Stimulated activated naive CD8-positive, alpha-beta T cell treated with anti-CD3 and anti-CD28 coated beads, Interleukin-15, Interleukin-2, amounts not matched to agents 100 ng/mL and 50 ng/mL, for 24 hours (primary cell): ENCODE data around the gene FMN1.

Experiments
- H3K27ac Mint-ChIP-seq: one replicate; pipeline ENCODE4 v1.8.0; 2021; ENCODE audit warnings: mild to moderate bottlenecking, mixed read lengths
- H3K27me3 Mint-ChIP-seq: one replicate; pipeline ENCODE4 v1.8.0; 2021; ENCODE audit warnings: mixed read lengths
- H3K36me3 Mint-ChIP-seq: one replicate; pipeline ENCODE4 v1.8.0; 2021; ENCODE audit warnings: low read depth, mixed read lengths
- H3K4me1 Mint-ChIP-seq: one replicate; pipeline ENCODE4 v1.8.0; 2021; ENCODE audit warnings: low read depth, mixed read lengths
- H3K4me3 Mint-ChIP-seq: one replicate; pipeline ENCODE4 v1.8.0; 2021; ENCODE audit warnings: mild to moderate bottlenecking, mixed read lengths
- H3K9me3 Mint-ChIP-seq: one replicate; pipeline ENCODE4 v1.8.0; 2021; ENCODE audit warnings: mixed read lengths

Gene FMN1, protein sequence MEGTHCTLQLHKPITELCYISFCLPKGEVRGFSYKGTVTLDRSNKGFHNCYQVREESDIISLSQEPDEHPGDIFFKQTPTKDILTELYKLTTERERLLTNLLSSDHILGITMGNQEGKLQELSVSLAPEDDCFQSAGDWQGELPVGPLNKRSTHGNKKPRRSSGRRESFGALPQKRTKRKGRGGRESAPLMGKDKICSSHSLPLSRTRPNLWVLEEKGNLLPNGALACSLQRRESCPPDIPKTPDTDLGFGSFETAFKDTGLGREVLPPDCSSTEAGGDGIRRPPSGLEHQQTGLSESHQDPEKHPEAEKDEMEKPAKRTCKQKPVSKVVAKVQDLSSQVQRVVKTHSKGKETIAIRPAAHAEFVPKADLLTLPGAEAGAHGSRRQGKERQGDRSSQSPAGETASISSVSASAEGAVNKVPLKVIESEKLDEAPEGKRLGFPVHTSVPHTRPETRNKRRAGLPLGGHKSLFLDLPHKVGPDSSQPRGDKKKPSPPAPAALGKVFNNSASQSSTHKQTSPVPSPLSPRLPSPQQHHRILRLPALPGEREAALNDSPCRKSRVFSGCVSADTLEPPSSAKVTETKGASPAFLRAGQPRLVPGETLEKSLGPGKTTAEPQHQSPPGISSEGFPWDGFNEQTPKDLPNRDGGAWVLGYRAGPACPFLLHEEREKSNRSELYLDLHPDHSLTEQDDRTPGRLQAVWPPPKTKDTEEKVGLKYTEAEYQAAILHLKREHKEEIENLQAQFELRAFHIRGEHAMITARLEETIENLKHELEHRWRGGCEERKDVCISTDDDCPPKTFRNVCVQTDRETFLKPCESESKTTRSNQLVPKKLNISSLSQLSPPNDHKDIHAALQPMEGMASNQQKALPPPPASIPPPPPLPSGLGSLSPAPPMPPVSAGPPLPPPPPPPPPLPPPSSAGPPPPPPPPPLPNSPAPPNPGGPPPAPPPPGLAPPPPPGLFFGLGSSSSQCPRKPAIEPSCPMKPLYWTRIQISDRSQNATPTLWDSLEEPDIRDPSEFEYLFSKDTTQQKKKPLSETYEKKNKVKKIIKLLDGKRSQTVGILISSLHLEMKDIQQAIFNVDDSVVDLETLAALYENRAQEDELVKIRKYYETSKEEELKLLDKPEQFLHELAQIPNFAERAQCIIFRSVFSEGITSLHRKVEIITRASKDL (N-terminal part only)

DNA sequence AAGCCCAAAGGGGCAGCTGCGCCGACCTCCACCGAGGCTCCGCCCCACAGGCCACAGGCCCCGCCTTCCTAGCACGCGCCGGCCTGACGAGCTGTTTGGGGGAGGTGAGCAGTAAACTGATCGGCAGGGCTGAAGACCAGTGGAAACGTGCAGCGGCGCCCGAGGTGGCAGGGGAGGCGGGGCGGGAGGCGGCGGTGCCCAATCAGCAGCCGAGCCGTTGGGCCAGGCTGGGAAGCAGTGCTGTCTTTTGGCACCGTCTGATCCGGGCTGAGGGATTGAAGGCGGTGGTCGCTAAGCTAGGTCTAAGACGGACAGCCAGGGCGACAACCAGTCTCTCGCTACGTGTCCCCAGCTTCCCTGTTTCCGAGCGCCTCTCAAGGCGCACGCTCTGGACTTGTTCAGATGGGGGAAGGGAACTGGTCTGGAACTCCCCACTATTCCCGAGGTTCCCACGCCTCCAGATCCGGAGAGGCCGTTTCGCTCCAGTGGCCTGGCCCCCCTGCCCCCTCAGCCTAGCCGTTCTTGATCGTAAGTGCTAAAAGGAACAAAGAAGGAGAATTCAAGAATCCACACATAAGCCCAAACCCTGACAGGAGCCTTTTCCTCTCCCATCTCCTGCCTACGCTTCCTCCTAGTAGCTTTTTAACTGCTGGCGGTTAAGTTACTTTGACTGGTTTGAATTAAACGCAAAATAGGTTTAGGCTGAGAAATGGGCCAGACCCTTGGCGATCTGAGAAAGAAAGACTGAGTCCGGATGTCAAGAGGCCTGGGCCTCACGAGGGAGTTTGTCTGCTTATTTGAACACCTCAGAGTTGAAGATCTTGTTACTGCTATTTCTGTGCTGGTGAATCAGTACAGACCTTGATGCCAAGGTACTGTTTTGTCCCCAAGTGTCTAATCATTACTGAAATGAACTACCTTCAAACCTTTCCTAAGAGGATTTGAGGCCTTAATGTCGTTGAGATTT, at the start of gene FMN1:
TSS of gene FMN1 (minus strand) at position 11 of the 967 bp plus-strand sequence. CDS start 39,800 bp downstream, outside the sequence.
- peaks cover 15% of the 10 kb centered on the region for H3K27me3 Mint-ChIP-seq
- H3K4me3 Mint-ChIP-seq: peak within 1 kb of the TSS; percentile 77
- H3K27ac Mint-ChIP-seq: no peak within 1 kb of the TSS
- H3K4me1 Mint-ChIP-seq: peaks cover 24% of the 10 kb centered on the region
- H3K36me3 Mint-ChIP-seq: no peaks in the 10 kb centered on the region
- no peaks in the 10 kb centered on the region for H3K9me3 Mint-ChIP-seq

DNA sequence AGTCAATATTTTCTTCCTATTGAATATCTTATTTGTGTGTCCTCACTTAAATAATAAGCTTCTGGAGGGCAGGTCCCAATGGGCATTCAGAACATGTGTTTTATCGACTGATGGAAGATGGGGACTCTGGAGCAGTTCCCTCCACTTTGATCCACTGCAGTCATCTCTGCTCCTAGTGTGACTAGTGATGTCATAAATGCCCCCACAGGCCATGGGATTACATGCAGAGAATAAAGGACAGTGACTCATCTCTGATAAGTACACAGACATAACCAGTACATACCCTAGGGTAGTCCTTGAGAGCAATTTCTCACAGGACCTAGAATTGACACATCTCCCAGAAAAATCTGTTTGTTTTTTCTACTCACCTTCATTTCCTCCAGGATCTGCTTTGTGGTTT, 49.4 kb upstream of the FMN1 start:
- H3K36me3 Mint-ChIP-seq: no peaks in the 10 kb centered on the region
- no peaks in the 10 kb centered on the region for H3K27me3 Mint-ChIP-seq
- H3K4me3 Mint-ChIP-seq: no peak overlapping the region
- H3K4me1 Mint-ChIP-seq: peaks cover 28% of the 10 kb centered on the region
- H3K9me3 Mint-ChIP-seq: no peaks in the 10 kb centered on the region
- H3K27ac Mint-ChIP-seq: no peak overlapping the region

DNA sequence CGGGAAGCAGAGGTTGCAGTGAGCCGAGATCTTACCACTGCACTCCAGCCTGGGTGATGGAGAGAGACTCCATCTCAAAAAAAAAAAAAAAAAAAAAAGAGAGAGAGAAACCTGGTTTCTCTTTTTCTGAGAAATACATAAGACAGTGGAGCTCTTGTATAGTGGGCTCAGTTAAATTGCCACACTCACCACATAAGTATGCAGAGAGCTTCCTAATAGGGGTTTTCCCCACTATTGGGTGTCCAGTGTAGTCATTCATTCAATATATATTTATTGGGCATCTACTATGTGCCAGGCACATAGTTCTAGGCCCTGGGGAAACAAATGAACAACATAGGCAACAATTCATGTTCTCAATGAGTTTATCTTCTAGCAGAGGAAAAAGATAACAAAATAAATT, 48.9 kb upstream of the FMN1 start:
- Mint-ChIP-seq H3K4me1 (peaks cover 28% of the 10 kb centered on the region), H3K36me3 (no peaks in the 10 kb centered on the region), H3K27ac (no peak overlapping the region), H3K9me3 (no peaks in the 10 kb centered on the region), H3K4me3 (no peak overlapping the region), H3K27me3 (no peaks in the 10 kb centered on the region)

DNA sequence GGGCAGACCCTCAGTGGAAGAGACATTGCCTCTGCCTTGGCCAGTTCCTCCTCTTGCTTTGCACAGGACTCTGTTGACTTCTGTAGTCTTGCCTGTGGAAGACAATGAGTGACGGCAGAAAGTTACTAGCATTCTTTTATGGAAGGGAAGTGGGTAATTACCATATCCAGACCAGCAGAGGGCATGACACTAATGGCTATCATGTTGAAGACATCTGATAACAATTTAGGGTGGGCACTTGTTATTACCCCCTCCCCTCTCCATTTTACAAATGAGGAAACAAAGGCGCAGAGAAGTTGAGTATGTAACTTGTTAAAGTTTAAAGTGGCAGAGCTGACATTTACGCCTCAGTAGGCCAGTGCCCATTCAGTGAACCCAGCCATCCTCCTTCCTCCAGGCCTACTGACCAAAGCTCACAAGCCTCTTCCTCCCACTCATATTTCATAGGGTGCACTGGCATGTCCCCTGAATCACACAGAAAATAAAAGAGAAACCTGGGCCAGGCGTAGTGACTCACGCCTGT, 48.2 kb upstream of the FMN1 start:
- Mint-ChIP-seq H3K4me1 (peaks cover 28% of the 10 kb centered on the region), H3K9me3 (no peaks in the 10 kb centered on the region), H3K27me3 (no peaks in the 10 kb centered on the region), H3K27ac (peak overlapping the region; percentile 55), H3K36me3 (no peaks in the 10 kb centered on the region), H3K4me3 (no peak overlapping the region)

DNA sequence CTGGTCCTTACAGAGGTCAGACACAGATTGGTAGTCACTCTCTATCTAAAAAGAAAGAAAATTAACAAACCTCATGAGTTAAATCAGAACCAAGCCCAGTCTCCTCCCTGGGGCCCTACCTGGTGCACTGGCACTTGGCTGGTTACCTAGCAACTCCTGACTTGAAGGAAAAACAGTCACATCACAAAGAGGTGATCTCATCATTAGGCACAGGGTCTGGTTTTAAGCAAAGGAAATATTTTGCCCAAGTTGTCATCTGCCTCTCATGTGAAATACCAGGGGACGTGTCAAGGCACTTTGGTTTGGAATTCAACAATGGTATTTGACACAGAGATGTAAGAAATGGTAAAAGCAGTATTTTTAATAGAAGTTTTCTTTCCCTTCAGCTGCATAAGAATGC, 47.7 kb upstream of the FMN1 start:
- H3K27me3 Mint-ChIP-seq: no peaks in the 10 kb centered on the region
- H3K27ac Mint-ChIP-seq: peak overlapping the region; percentile 16
- H3K4me1 Mint-ChIP-seq: peaks cover 28% of the 10 kb centered on the region
- peak overlapping the region; percentile 4 for H3K4me3 Mint-ChIP-seq
- no peaks in the 10 kb centered on the region for H3K36me3 Mint-ChIP-seq
- no peaks in the 10 kb centered on the region for H3K9me3 Mint-ChIP-seq

DNA sequence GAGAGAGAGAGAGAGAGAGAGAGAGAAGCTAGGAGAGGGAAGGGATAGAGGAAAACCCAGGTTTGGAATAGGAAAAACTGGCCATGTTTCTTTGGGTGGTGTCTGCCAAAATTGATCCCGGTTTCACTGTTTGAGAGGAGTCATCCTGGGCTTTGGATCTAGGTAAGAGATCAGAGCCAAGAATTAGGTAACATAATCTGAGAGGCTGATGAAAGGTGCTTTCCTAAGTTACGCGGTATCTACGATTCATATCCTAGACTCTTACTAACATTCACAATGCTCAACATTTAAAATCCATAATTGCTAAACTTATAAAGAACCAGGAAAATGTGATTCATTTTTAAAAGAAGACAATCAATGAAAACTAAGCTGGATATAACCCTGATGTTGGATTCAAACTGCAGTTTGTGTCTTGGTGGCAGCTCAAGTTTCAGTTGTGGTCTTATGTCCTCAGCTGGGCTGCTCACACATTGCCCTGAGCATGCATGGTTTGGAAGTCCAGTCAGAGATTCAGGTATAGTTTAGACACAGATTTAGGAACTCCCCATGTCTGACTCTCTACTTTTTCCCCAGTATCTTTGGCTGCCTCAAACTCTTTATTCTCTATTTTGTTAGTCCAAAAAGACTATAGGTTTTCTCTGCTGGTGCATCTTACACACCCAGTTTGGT, 42.5 kb upstream of the FMN1 start:
- H3K4me1 Mint-ChIP-seq: peaks cover 6% of the 10 kb centered on the region
- H3K4me3 Mint-ChIP-seq: no peak overlapping the region
- H3K9me3 Mint-ChIP-seq: no peaks in the 10 kb centered on the region
- peaks cover 9% of the 10 kb centered on the region for H3K27me3 Mint-ChIP-seq
- H3K36me3 Mint-ChIP-seq: no peaks in the 10 kb centered on the region
- no peak overlapping the region for H3K27ac Mint-ChIP-seq

DNA sequence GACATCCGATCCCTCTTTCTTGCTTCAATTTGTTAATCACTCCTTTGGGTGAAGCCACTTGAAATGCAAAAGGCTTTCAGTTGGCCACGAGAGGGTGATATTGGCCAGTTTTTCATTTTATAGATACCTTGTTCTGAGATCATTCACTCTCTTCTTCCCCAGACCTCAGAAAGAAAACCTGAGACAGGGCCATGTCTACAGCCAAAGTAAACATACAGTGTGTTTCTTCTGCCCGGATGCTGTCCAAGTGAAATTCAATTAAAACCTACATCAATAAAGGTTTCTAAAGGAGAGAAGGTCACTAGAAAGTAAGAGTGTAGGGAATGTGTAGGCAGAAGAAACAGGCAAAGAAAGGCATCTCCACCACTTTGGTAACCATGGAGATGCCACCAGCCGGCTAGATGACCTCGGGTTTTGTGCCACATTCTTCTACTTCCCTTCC, 39.5 kb upstream of the FMN1 start:
- Mint-ChIP-seq H3K27me3 (peaks cover 9% of the 10 kb centered on the region), H3K27ac (no peak overlapping the region), H3K36me3 (no peaks in the 10 kb centered on the region), H3K9me3 (no peaks in the 10 kb centered on the region), H3K4me3 (no peak overlapping the region), H3K4me1 (no peaks in the 10 kb centered on the region)

DNA sequence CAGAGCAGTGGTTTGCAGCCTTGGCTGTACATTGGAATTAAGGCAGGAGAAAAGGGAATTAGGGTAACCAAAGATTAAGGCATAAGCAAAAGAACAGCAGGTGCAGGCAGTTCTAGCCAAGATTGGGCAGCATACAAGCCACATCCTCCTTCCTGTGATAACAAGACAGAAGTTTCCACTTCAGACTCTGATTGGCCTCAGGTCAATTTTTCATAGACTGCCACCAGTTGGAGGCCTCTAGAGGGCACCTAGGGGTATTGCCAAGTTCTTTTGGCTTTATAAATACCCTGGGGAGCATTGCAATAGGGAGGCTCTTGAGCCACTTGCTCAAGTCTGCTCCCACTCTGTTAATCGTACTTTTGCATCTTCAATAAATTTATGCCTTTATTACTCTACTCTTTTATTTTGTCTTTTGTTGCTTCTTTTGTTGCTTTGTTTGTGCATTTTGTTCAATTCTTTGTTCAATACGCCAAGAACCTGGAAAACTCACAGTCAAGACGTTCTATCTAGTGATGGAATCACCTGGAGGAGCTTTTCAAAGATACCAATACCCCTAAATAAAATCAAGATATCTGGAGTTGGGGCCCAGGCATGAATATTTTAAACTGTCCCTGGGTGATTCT, 32.2 kb upstream of the FMN1 start:
- Mint-ChIP-seq H3K27me3 (no peaks in the 10 kb centered on the region), H3K36me3 (no peaks in the 10 kb centered on the region), H3K27ac (peak overlapping the region; percentile 50), H3K4me3 (no peak overlapping the region), H3K4me1 (peaks cover 21% of the 10 kb centered on the region), H3K9me3 (no peaks in the 10 kb centered on the region)

DNA sequence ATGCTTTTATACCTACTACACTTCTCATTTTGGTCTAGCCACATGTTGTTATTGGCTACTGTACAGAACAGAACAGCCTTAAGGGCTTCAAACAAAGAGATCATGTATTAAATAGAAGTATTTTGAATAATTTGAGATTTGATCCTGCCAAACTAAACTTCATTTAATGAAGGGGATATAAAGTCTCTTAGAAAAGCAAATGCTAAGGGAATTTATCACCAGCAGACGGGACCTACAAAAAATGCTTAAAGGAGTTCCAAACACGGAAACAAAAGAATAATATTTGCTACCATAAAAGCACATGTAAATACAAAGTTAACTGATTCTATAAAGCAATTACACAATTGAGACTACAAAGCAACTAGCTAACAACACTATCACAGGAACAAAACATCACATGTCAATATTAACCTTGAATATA, 23.6 kb upstream of the FMN1 start:
- H3K27ac Mint-ChIP-seq: no peak overlapping the region
- no peaks in the 10 kb centered on the region for H3K27me3 Mint-ChIP-seq
- no peaks in the 10 kb centered on the region for H3K9me3 Mint-ChIP-seq
- no peaks in the 10 kb centered on the region for H3K36me3 Mint-ChIP-seq
- no peaks in the 10 kb centered on the region for H3K4me1 Mint-ChIP-seq
- no peak overlapping the region for H3K4me3 Mint-ChIP-seq

DNA sequence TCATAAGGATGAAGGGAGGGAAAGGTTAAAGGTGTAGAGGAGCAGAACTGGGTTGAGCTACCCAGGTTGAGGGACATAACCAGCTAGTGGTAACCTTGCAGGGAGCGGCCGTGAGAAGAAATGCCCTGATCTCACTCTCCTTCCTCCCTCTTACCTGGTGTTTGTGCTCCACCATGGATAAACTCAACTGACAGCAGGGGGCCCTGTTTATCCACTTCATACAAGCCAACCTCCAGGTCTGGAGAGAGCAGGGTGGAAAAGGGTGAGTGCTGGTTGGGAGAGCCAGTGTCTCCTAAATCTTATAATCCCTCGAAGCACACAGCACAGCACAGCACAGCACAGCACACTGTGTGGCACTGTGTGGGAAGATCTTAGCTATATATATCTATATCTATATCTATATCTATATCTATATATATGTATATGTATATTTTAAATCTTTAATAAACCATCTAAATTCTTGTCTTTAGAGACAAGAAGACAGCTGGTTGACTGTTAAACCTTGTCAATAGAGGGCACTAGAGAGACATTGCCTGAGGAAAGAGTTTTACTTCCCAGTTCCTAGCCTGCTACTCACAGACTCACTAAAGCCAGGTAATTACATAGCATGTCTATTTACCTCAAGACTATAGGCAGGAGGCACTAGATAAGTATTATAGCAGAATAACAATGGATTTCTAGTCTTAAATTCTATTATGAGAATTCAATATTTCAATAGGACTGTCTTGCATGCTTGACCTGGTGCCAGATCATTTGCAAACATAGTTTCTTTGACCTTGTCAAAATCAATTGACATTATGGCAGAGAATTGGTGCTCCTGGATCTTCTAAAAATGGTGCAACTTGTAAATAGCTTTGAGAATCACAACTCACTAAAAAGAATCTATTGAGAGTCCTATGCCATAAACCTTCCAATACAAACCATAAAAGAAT, 21.7 kb upstream of the FMN1 start:
- no peaks in the 10 kb centered on the region for H3K9me3 Mint-ChIP-seq
- H3K4me1 Mint-ChIP-seq: no peaks in the 10 kb centered on the region
- no peak overlapping the region for H3K4me3 Mint-ChIP-seq
- no peaks in the 10 kb centered on the region for H3K27me3 Mint-ChIP-seq
- no peak overlapping the region for H3K27ac Mint-ChIP-seq
- H3K36me3 Mint-ChIP-seq: no peaks in the 10 kb centered on the region

DNA sequence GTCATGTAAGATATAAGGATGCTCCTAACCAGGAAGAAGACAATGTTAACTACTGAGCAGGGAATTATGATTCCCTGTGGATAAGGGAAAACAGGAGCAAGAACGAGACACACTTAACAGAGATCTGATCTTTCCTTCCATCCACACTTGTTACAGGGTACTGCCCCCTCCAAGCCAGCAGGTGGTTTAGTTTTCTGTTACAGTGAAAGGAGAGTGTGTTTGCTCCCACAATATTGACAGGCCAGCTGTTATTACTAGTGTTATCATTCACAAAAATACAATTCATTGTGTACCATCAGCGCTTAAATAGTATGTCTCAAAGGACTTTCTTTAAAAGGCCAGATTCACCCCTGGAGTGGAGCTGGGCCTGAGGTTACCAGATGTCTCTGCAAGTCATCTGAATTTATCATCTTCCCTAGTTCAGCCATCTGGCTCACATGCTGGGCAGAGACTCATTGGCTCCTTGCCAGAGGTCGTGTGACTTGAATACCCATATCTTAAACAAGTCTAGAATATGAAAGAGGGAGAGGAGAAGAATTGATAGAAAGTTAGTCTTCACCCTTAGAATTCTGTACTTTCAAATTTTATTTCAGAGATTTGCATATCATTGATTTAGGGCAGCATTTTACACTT, 16.8 kb upstream of the FMN1 start:
- Mint-ChIP-seq H3K27me3 (no peaks in the 10 kb centered on the region), H3K4me3 (no peak overlapping the region), H3K27ac (no peak overlapping the region), H3K36me3 (no peaks in the 10 kb centered on the region), H3K4me1 (peaks cover 17% of the 10 kb centered on the region), H3K9me3 (no peaks in the 10 kb centered on the region)
